Activated CD4-positive, alpha-beta T cell treated with anti-CD3 and anti-CD28 coated beads, Interleukin-2, amount 50 U/mL, for 48 hours (primary cell): Measurements from ENCODE around the gene PUDP.
"Not testable (repeated sequence)": the region's sequence is repeated elsewhere in the genome, so short reads cannot be mapped to it uniquely, and the experiment has no call there.

Experiments used
- DNase-seq, 2 experiments: peaks; one replicate each; pipeline ENCODE4 v3.0.0-alpha.2; 2020

The PUDP gene

DNA sequence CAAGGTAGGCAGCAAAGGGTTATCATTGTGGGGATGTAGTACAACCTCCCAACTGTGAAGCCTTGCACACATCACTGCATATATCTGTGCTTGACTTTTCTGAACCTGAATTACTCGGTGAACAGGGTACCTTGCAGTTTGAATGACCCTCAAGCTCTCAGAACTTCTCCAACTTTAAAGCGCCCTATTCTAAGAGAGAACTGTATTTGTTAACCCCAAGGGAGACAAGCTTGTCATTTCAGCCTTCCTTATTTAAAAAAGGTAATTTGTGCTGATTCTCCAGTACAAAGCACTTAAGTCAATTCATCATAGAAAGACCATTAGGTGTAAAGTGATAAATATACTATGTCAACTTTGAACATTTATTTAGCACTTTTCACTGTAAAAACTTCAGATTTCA is 122.5 kb downstream of the PUDP start:
- no peak for DNase-seq

DNA sequence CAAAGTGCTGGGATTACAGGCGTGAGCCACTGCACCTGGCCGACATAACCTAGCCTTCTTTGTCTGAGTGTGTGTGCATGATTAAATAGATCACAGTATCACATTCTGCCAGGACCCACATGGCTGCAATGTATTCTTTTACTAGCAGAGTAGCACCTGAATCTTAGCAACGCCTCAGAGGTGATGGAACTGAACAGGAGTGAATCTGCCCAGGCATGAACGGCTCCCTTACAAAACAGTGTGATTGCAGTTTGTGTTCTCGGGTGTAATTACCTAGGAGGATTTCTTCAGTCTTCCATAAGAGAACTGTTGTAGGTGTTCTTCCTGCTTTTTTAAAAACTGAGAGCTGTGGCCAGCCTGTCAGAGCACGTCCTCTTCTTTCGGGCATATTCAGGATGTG is 123.1 kb downstream of the PUDP start:
- no peak for DNase-seq

DNA sequence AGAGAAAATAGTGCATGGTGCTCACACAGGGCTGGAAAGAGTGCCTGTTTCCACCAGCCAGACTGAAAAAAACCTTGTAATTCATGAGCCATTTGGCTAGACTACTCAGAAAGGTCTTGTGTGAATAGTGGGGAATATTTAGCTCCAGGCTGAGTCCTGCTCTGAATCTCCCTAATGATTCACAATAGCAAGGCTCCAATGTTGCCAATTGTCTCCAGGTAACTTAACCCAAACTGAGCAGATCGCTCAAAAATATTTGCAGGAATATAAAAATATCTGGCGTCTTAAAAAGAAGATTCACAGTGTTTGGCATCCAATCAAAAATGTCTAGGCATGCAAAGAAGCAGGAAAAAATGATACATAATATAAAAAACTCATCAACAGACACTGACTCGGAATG is 125.0 kb downstream of the PUDP start:
- DNase-seq: not testable (repeated sequence)

DNA sequence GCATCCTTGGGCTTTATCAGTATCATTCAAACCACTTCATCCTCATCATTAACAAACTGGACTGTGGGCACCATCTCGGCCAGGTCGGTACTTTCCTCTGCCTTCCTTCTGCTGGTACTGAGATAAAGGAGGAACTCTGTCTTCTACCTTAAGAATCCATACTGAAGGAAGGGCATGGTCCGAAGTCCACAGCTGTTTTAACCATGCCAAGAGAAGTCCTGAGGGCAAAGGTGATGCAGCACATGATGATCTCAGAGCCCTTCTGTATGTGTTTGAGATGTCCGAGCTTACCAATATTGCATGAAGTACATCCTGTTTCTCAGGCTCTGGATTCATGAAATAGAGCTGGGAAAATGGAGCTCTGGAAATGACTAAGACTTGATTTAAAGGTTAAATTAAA is 126.0 kb downstream of the PUDP start:
- no peak for DNase-seq

DNA sequence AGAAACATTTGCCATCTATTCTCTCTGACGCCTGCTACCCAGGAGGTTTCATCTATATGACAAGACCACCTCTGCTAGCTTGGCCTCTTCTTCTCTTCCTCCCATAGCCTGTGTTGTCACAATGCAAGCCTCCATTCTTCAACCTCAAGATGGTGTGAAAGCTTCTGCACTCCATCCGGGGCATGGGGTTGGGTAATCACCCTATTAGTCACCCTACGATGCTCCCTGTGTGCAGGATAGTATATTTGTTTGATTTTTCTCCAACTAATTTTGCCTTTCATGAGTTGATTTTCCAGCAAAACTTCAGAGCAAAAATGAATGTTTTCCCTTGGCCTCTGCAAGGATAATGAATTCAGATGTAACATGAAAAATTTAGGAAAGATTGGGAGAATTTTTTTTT is 128.4 kb downstream of the PUDP start:
- no peak for DNase-seq

DNA sequence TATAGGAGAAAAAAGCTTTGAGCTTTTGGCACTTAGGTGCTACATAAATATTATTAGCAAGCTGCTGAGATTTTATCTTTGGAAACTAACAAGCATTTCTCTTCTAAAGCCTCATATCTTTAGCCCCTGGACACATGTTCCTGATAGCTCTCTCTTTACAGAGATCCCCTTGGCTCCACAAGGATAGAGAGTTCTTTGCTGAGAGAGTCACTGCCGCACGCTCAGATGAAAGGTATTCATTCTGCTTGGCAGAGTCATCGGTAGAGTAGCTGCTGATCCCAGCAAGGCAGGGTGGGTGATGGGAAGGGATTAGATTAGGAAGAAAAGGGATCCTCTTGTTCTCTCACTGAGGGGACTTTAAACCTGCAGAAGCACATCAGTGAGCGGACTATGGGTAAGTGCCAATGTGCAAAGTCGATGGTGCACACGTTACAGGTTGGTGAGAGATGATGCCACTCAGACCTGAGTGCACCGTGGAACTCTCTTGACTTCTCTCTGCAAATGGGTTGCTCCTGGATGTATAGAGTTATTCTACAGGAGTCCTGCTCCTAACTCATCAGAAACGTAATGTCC is 135.6 kb downstream of the PUDP start:
- not testable (repeated sequence) for DNase-seq

DNA sequence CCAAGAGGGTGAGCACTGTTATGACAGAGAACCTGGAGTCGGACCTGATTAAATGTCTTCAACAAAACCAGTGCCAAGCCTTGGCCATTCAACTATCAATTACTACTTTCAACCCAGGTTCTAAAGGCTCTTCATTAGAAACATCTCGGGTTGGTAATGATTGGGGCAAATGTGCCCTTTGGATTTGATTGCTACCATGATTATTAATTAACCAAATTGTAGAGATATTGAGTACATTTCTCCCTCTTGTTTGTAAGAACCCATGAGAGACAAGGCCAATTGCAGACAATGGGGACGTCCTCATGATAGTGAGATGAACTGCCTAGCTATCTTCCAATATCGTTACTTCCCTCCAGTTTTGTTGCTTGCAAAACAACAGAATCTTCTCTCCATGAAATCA is 137.1 kb downstream of the PUDP start:
- DNase-seq: not testable (repeated sequence)

DNA sequence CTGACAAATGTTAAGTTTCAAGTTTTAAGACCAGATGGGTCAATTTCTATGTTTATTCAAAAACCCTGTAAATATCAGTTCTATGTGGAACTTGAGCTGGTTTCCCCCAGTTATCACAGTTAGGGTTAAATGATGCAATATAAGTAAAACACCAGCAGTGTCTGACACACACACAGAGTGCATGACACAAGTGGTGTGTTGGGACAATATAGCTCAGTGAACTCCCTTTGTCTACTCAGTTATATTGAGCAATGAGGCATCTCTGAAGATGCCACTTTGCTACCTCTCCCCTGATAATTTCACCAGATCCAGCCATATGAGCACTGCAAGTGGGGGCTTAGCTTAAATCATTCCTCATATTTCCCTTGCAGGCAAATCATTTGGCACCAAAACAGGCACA is 140.6 kb downstream of the PUDP start:
- DNase-seq: not testable (repeated sequence)
